B cell (primary cell): Measurements from ENCODE around the gene PDGFRB. TPM values are rescaled to one million over a fixed set of nuclear protein-coding genes. Genes with fewer than 3 reads are reported as not detected.

Source experiments
- ATAC-seq: fragments of 200-7000 bp; cut with Tn5 transposase; one replicate; pipeline ENCODE4 v1.10.0; 2021; ENCODE audit warnings: low read depth, mild to moderate bottlenecking, moderate number of reproducible peaks, moderate library complexity
- CTCF ChIA-PET: fragments of 350-600 bp; sonication (Branson Sonifier 250); formaldehyde crosslinking; loops from one replicate; lab custom pipeline; 2021; ENCODE audit warnings: antibody characterized with exemption, inconsistent platforms; lab: Charles Lee
- POLR2A ChIA-PET: fragments of 350-600 bp; sonication (Branson Sonifier 250); formaldehyde crosslinking; loops from one replicate; lab custom pipeline; 2021; ENCODE audit warnings: antibody characterized with exemption; lab: Charles Lee
- DNase-seq: peaks from one replicate; pipeline ENCODE4 v3.0.0; 2013
- H2AFZ ChIP-seq: 2 replicates; pipeline ENCODE4 v1.6.1; 2012; ENCODE audit warnings: mild to moderate bottlenecking, low read depth, low read length; ENCODE audit not compliant: insufficient read depth, poor library complexity, severe bottlenecking
- H3K27ac ChIP-seq, 2 donors: 1 replicate in 1 of 2; 2 replicates in 1 of 2; pipeline ENCODE4 v1.5.1; 2012 to 2013; ENCODE audit warnings: low read length in 2 of 2, mild to moderate bottlenecking in 2 of 2, moderate library complexity in 1 of 2
- H3K27me3 ChIP-seq, 4 experiments: fragments of 200-600 bp in 1 of 4; sonication (generic) in 1 of 4; replicated peaks in 1 of 4; 1 replicate in 2 of 4; 2 replicates in 2 of 4; pipeline versions ENCODE4 v1.6.1 to v1.7.0; 2013 to 2016; ENCODE audit warnings: low read length in 3 of 4, mild to moderate bottlenecking in 2 of 4, mixed read lengths in 1 of 4, moderate library complexity in 1 of 4; ENCODE audit not compliant: insufficient read depth in 4 of 4, control insufficient read depth in 3 of 4; ENCODE audit errors: control extremely low read depth in 1 of 4
- H3K36me3 ChIP-seq, 2 experiments: replicated peaks in 1 of 2; 1 replicate in 1 of 2; 2 replicates in 1 of 2; pipeline versions ENCODE4 v1.6.1 to v1.7.1; 2013; ENCODE audit warnings: low read length in 1 of 2; ENCODE audit not compliant: insufficient read depth in 2 of 2, control insufficient read depth in 1 of 2; ENCODE audit errors: control extremely low read depth in 1 of 2, extremely low read depth in 1 of 2
- H3K4me1 ChIP-seq, 2 donors: fragments of 200-600 bp in 1 of 2; sonication (generic) in 1 of 2; 1 replicate in 1 of 2; 2 replicates in 1 of 2; pipeline versions ENCODE4 v1.5.1 to v1.6.1; 2013 to 2017; ENCODE audit warnings: low read length in 2 of 2; ENCODE audit not compliant: control insufficient read depth in 2 of 2, insufficient read depth in 2 of 2
- H3K4me2 ChIP-seq: replicated peaks from 2 replicates; pipeline ENCODE3; 2012; ENCODE audit warnings: mild to moderate bottlenecking, low read depth, low read length; ENCODE audit not compliant: poor library complexity, severe bottlenecking
- H3K4me3 ChIP-seq, 5 experiments: fragments of 200-600 bp in 1 of 5; sonication (generic) in 1 of 5; 1 replicate in 3 of 5; 2 replicates in 2 of 5; pipeline versions ENCODE4 v1.5.1 to v1.7.0; 2011 to 2016; ENCODE audit warnings: low read length in 4 of 5, mild to moderate bottlenecking in 4 of 5, low read depth in 2 of 5, control low read depth in 1 of 5, moderate library complexity in 1 of 5; ENCODE audit not compliant: insufficient read depth in 1 of 5; ENCODE audit errors: control extremely low read depth in 1 of 5, extremely low read depth in 1 of 5
- H3K79me2 ChIP-seq: fragments of 200-600 bp; sonication (generic); one replicate; pipeline ENCODE4 v1.6.0; 2016; ENCODE audit warnings: low read length; ENCODE audit not compliant: control insufficient read depth, insufficient read depth
- H3K9ac ChIP-seq: fragments of 200-600 bp; sonication (generic); 2 replicates; pipeline ENCODE4 v1.6.1; 2017; ENCODE audit warnings: mild to moderate bottlenecking, low read length, moderate library complexity
- H3K9me3 ChIP-seq, 3 donors: one replicate each; pipeline versions ENCODE4 v1.6.1 to v1.7.1; 2013; ENCODE audit warnings: low read length in 2 of 3; ENCODE audit not compliant: control insufficient read depth in 2 of 3, insufficient read depth in 1 of 3; ENCODE audit errors: control extremely low read depth in 1 of 3
- H4K20me1 ChIP-seq: 2 replicates; pipeline ENCODE4 v1.6.0; 2012; ENCODE audit warnings: mild to moderate bottlenecking, low read length; ENCODE audit not compliant: insufficient read depth, control insufficient read depth, poor library complexity, severe bottlenecking
- H3K27ac Mint-ChIP-seq: one replicate; pipeline ENCODE4 v1.8.0; 2021; ENCODE audit warnings: mixed read lengths
- H3K27me3 Mint-ChIP-seq: one replicate; pipeline ENCODE4 v1.8.0; 2021; ENCODE audit warnings: mixed read lengths
- H3K4me1 Mint-ChIP-seq: one replicate; pipeline ENCODE4 v1.8.0; 2021; ENCODE audit warnings: mixed read lengths
- H3K4me3 Mint-ChIP-seq: one replicate; pipeline ENCODE4 v1.8.0; 2021; ENCODE audit warnings: mixed read lengths
- H3K9me3 Mint-ChIP-seq: one replicate; pipeline ENCODE4 v1.8.0; 2022; ENCODE audit warnings: mixed read lengths; ENCODE audit not compliant: insufficient read depth
- CTCF ChIP-seq: fragments of 200-600 bp; IDR thresholded peaks from one replicate; pipeline ENCODE4 v1.8.0; 2022; ENCODE audit warnings: antibody characterized with exemption, mild to moderate bottlenecking
- EZH2 ChIP-seq: IDR thresholded peaks from 2 replicates; pipeline ENCODE4 v1.6.1; 2012; ENCODE audit warnings: borderline replicate concordance, low read depth, mild to moderate bottlenecking, moderate library complexity, low read length; ENCODE audit not compliant: insufficient read depth, poor library complexity, severe bottlenecking
- WGBS: methylation state at CpG from one replicate; pipeline ENCODE4 v1.1.5; 2013; ENCODE audit warnings: missing lambda C conversion rate; ENCODE audit not compliant: insufficient coverage; 5-methylcytosine and 5-hydroxymethylcytosine counted together
- intact Hi-C: fragments of 100-400 bp; cut with micrococcal nuclease; formaldehyde crosslinking; loops from one replicate; pipeline ENCODE4 v1.10.0; 2022
- polyA plus RNA-seq: library from polyadenylated mRNA; depleted of rRNA; stranded (reverse); fragments of >200 nt; gene quantifications from 2 replicates; pipeline ENCODE4 v1.2.3, GENCODE V29; 2012
- total RNA-seq, 2 donors: library from RNA; stranded (reverse); fragments of 120-200 nt in 1 of 2; gene quantifications; 1 replicate in 1 of 2; 2 replicates in 1 of 2; pipeline versions ENCODE4 v1.2.3 to v1.2.4, GENCODE V29; 2013 to 2022

The PDGFRB gene
- total and polyA plus RNA-seq, 2 donors (not counting 1 experiment from before 2014, with no cell fraction given) = 0.42 to 3.6 TPM

- Mint-ChIP-seq H3K27me3 (peaks cover 42% of the 10 kb centered on the region), H3K27ac (no peak overlapping the region), H3K4me3 (no peak overlapping the region), H3K9me3 (no peaks in the 10 kb centered on the region), H3K4me1 (no peaks in the 10 kb centered on the region)
- POLR2A ChIA-PET = no interaction called here
- H3K9me3 ChIP-seq = no peaks in the 10 kb centered on the region
- H3K4me1 ChIP-seq = no peaks in the 10 kb centered on the region
- H3K36me3 ChIP-seq = no peaks in the 10 kb centered on the region
- DNase-seq (no peak), ATAC-seq (no peak)
- H3K9ac ChIP-seq = no peak overlapping the region
- H3K4me3 ChIP-seq = no peak overlapping the region
- WGBS = 77% methylated on average over 3 of the region's 16 CpGs
- peaks cover 0 to 25% (median 7%) of the 10 kb centered on the region in 4 experiments for H3K27me3 ChIP-seq
- H2AFZ ChIP-seq = no peak overlapping the region
- H4K20me1 ChIP-seq = no peaks in the 10 kb centered on the region
- CTCF ChIA-PET = no interaction called here
- H3K27ac ChIP-seq = no peak overlapping the region
- H3K79me2 ChIP-seq = no peaks in the 10 kb centered on the region
- TF ChIP-seq CTCF (no peak), EZH2 (no peak)
- intact Hi-C loops = no loop called here
- no peak overlapping the region for H3K4me2 ChIP-seq
These were observed 34.9 kb upstream of the PDGFRB start for GRCh38 chr5:150190503-150190979.

GRCh38 chr5:150189728-150190502 is 34.3 kb upstream of the PDGFRB start, which contains the start of gene SLC6A7:
SLC6A7 (plus strand) TSS chr5:150190062; CDS start chr5:150190328, 266 bp downstream.
- H3K4me1 Mint-ChIP-seq = no peaks in the 10 kb centered on the region
- no peaks in the 10 kb centered on the region for H3K4me1 ChIP-seq
- peaks cover 0 to 25% (median 7%) of the 10 kb centered on the region in 4 experiments for H3K27me3 ChIP-seq
- no peaks in the 10 kb centered on the region for H4K20me1 ChIP-seq
- POLR2A ChIA-PET = no interaction called here
- no peak within 1 kb of the TSS for H3K27ac ChIP-seq
- no peak within 1 kb of the TSS for H3K27ac Mint-ChIP-seq
- intact Hi-C loops = no loop called here
- H3K79me2 ChIP-seq = no peaks in the 10 kb centered on the region
- H3K27me3 Mint-ChIP-seq = peaks cover 36% of the 10 kb centered on the region
- no peaks in the 10 kb centered on the region for H3K9me3 ChIP-seq
- H3K9me3 Mint-ChIP-seq = no peaks in the 10 kb centered on the region
- H3K4me3 Mint-ChIP-seq = no peak within 1 kb of the TSS
- no peaks in the 10 kb centered on the region for H3K36me3 ChIP-seq
- ATAC-seq (no peak), DNase-seq (no peak)
- H3K9ac ChIP-seq = no peak within 1 kb of the TSS
- no peak for TF ChIP-seq EZH2
- H3K4me2 ChIP-seq = no peak within 1 kb of the TSS
- H2AFZ ChIP-seq = no peak within 1 kb of the TSS
- CTCF ChIA-PET = no interaction called here
- H3K4me3 ChIP-seq = no peak within 1 kb of the TSS
- WGBS = 9% methylated on average over 53 of the region's 58 CpGs
